WTC11 (cell line): ENCODE results near the gene NBAS. TPM values are rescaled to one million over a fixed set of nuclear protein-coding genes. Genes with fewer than 3 reads are reported as not detected.

Source experiments
- ATAC-seq: fragments of 200-7000 bp; cut with Tn5 transposase; 2 replicates; pipeline ENCODE4 v1.10.0; 2021; ENCODE audit warnings: mild to moderate bottlenecking, moderate library complexity
- CTCF ChIA-PET: fragments of 300-600 bp; sonication (Branson Sonifier 250); formaldehyde crosslinking; loops from one replicate; lab custom pipeline; 2021; ENCODE audit warnings: antibody characterized with exemption; lab: Charles Lee
- POLR2A ChIA-PET: fragments of 350-600 bp; sonication (Branson Sonifier 250); formaldehyde crosslinking; loops from one replicate; lab custom pipeline; 2021; ENCODE audit warnings: antibody characterized with exemption; lab: Charles Lee
- DNase-seq: peaks from one replicate; pipeline ENCODE4 v3.0.0; 2021; ENCODE audit warnings: low spot score
- H3K27ac Mint-ChIP-seq: 2 replicates; pipeline ENCODE4 v1.8.0; 2021; ENCODE audit warnings: mixed read lengths
- H3K27me3 Mint-ChIP-seq: 2 replicates; pipeline ENCODE4 v1.8.0; 2021; ENCODE audit warnings: low read depth, mild to moderate bottlenecking, moderate library complexity, mixed read lengths
- H3K36me3 Mint-ChIP-seq: 2 replicates; pipeline ENCODE4 v1.8.0; 2021; ENCODE audit warnings: mixed read lengths
- H3K4me1 Mint-ChIP-seq: 2 replicates; pipeline ENCODE4 v1.8.0; 2022; ENCODE audit warnings: mixed read lengths
- H3K4me3 Mint-ChIP-seq: 2 replicates; pipeline ENCODE4 v1.8.0; 2021; ENCODE audit warnings: mild to moderate bottlenecking, moderate library complexity, mixed read lengths
- H3K9me3 Mint-ChIP-seq: 2 replicates; pipeline ENCODE4 v1.8.0; 2021; ENCODE audit warnings: mixed read lengths
- AR ChIP-seq: fragments of 250-450 bp; sonication (Bioruptor Pico); IDR thresholded peaks from 2 replicates; pipeline ENCODE4 v1.9.0; 2021; ENCODE audit warnings: mild to moderate bottlenecking
- ATF2 ChIP-seq: sonication (generic); formaldehyde crosslinking; IDR thresholded peaks from 2 replicates; pipeline ENCODE4 v1.8.1; 2022; ENCODE audit warnings: low read depth, missing genetic modification reagents, borderline replicate concordance
- CREB1 ChIP-seq: sonication (generic); formaldehyde crosslinking; IDR thresholded peaks from 2 replicates; pipeline ENCODE4 v1.8.0; 2023; ENCODE audit warnings: mild to moderate bottlenecking, missing genetic modification reagents
- CREM ChIP-seq: sonication (generic); formaldehyde crosslinking; IDR thresholded peaks from 2 replicates; pipeline ENCODE4 v1.8.1; 2022; ENCODE audit warnings: mild to moderate bottlenecking, missing genetic modification reagents, moderate library complexity
- ESRRA ChIP-seq: sonication (generic); formaldehyde crosslinking; IDR thresholded peaks from 2 replicates; pipeline ENCODE4 v1.8.1; 2022; ENCODE audit warnings: mild to moderate bottlenecking, missing genetic modification reagents, borderline replicate concordance
- ETV6 ChIP-seq: sonication (generic); formaldehyde crosslinking; IDR thresholded peaks from 2 replicates; pipeline ENCODE4 v1.8.1; 2022; ENCODE audit warnings: mild to moderate bottlenecking, missing genetic modification reagents
- FOXK1 ChIP-seq: sonication (generic); formaldehyde crosslinking; IDR thresholded peaks from 2 replicates; pipeline ENCODE4 v1.8.0; 2022; ENCODE audit warnings: mild to moderate bottlenecking, moderate library complexity, missing genetic modification reagents
- FOXP1 ChIP-seq: sonication (generic); formaldehyde crosslinking; IDR thresholded peaks from 2 replicates; pipeline ENCODE4 v1.8.0; 2022; ENCODE audit warnings: missing genetic modification reagents, mild to moderate bottlenecking, moderate library complexity, borderline replicate concordance
- GABPB1 ChIP-seq: sonication (generic); formaldehyde crosslinking; IDR thresholded peaks from 2 replicates; pipeline ENCODE4 v1.8.1; 2023; ENCODE audit warnings: mild to moderate bottlenecking, missing genetic modification reagents
- HMGA2 ChIP-seq: fragments of 250-450 bp; sonication (Bioruptor Pico); IDR thresholded peaks from 2 replicates; pipeline ENCODE4 v1.4.0; 2021; ENCODE audit warnings: mild to moderate bottlenecking, moderate library complexity
- JAZF1 ChIP-seq: fragments of 250-450 bp; sonication (Bioruptor Pico); IDR thresholded peaks from 2 replicates; pipeline ENCODE4 v1.9.0; 2021; ENCODE audit warnings: moderate library complexity, mild to moderate bottlenecking, inconsistent platforms
- MXD4 ChIP-seq: fragments of 250-450 bp; sonication (Bioruptor Pico); IDR thresholded peaks from 2 replicates; pipeline ENCODE4 v1.8.0; 2021; ENCODE audit warnings: mild to moderate bottlenecking, moderate library complexity, borderline replicate concordance
- MYBL2 ChIP-seq: sonication (generic); formaldehyde crosslinking; IDR thresholded peaks from 2 replicates; pipeline ENCODE4 v1.8.1; 2023; ENCODE audit warnings: mild to moderate bottlenecking, moderate library complexity, missing genetic modification reagents
- NFATC4 ChIP-seq: fragments of 250-450 bp; sonication (Bioruptor Pico); IDR thresholded peaks from 2 replicates; pipeline ENCODE4 v1.9.0; 2021; ENCODE audit warnings: mild to moderate bottlenecking
- NFE2L1 ChIP-seq: sonication (generic); formaldehyde crosslinking; IDR thresholded peaks from 2 replicates; pipeline ENCODE4 v1.8.1; 2023; ENCODE audit warnings: missing genetic modification reagents
- PRRX2 ChIP-seq: fragments of 250-450 bp; sonication (Bioruptor Pico); IDR thresholded peaks from 2 replicates; pipeline ENCODE4 v1.8.0; 2021; ENCODE audit warnings: mild to moderate bottlenecking
- TCF7 ChIP-seq: sonication (generic); formaldehyde crosslinking; IDR thresholded peaks from 2 replicates; pipeline ENCODE4 v1.8.0; 2022; ENCODE audit warnings: mild to moderate bottlenecking, low read depth, missing genetic modification reagents, moderate library complexity
- TEAD4 ChIP-seq: sonication (generic); formaldehyde crosslinking; IDR thresholded peaks from 2 replicates; pipeline ENCODE4 v1.8.0; 2022; ENCODE audit warnings: mild to moderate bottlenecking, missing genetic modification reagents
- TP53 ChIP-seq: sonication (generic); formaldehyde crosslinking; IDR thresholded peaks from 2 replicates; pipeline ENCODE4 v1.8.1; 2023; ENCODE audit warnings: mild to moderate bottlenecking, missing genetic modification reagents
- ZBTB21 ChIP-seq: sonication (generic); formaldehyde crosslinking; IDR thresholded peaks from 2 replicates; pipeline ENCODE4 v1.8.1; 2023; ENCODE audit warnings: mild to moderate bottlenecking, missing genetic modification reagents, borderline replicate concordance
- ZNF232 ChIP-seq: sonication (generic); formaldehyde crosslinking; IDR thresholded peaks from 2 replicates; pipeline ENCODE4 v1.8.0; 2022; ENCODE audit warnings: mild to moderate bottlenecking, missing genetic modification reagents
- ZNF416 ChIP-seq: fragments of 250-450 bp; sonication (Bioruptor Pico); IDR thresholded peaks from 2 replicates; pipeline ENCODE4 v1.9.0; 2021; ENCODE audit warnings: mild to moderate bottlenecking, inconsistent platforms
- total RNA-seq: library from RNA; stranded (reverse); gene quantifications from 3 replicates; pipeline ENCODE4 v1.2.3, GENCODE V29; 2021
- TF ChIP-seq, protein P1 (sequence below): sonication (generic); formaldehyde crosslinking; IDR thresholded peaks from 2 replicates; pipeline ENCODE4 v1.8.1; 2023; ENCODE audit warnings: mild to moderate bottlenecking, moderate library complexity, missing genetic modification reagents
- TF ChIP-seq, protein P2 (sequence below): fragments of 250-450 bp; sonication (Bioruptor Pico); IDR thresholded peaks from 2 replicates; pipeline ENCODE4 v1.9.0; 2021; ENCODE audit warnings: moderate library complexity, mild to moderate bottlenecking, inconsistent platforms, borderline replicate concordance
- TF ChIP-seq, protein P3 (sequence below): sonication (generic); formaldehyde crosslinking; IDR thresholded peaks from 2 replicates; pipeline ENCODE4 v1.8.0; 2023; ENCODE audit warnings: missing genetic modification reagents

Gene NBAS
- total RNA-seq, 1 experiment from 2014 or later: 32.3 TPM

DNA sequence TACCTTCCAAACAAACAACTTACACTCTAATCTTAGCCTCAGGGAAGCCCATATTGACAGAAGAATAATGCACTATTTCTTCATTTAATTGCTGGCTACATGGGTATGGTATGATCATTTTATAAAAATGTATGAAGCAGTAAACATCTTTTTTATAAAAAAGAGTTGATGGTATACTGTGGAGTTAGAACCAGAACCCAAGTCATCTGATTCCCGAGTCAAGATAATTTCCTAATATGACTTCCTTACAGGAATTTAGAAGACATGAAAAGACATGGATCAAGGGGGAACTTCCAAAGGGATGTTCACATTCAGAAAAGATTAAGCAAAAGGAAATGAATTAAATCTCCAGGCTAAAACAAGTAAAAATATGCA is 171.8 kb downstream of the NBAS start:
- ATAC-seq (no peak), DNase-seq (no peak)
- Mint-ChIP-seq H3K27ac (peak overlapping the region; percentile 15; the same call in 1 of the 2 replicates), H3K27me3 (no peaks in the 10 kb centered on the region), H3K9me3 (no peaks in the 10 kb centered on the region), H3K4me1 (peaks cover 13% of the 10 kb centered on the region), H3K36me3 (no peaks in the 10 kb centered on the region), H3K4me3 (no peak overlapping the region)
- no peak for TF ChIP-seq MXD4 (CRISPR knock-in tag)
- TF ChIP-seq ETV6 (CRISPR knock-in tag): no peak
- no peak for TF ChIP-seq AR (CRISPR knock-in tag)
- no peak for TF ChIP-seq CREB1
- no peak for TF ChIP-seq FOXK1 (CRISPR knock-in tag)
- no peak for TF ChIP-seq NFE2L1
- no peak for TF ChIP-seq GABPB1 (CRISPR knock-in tag)
- TF ChIP-seq, protein P1, sequence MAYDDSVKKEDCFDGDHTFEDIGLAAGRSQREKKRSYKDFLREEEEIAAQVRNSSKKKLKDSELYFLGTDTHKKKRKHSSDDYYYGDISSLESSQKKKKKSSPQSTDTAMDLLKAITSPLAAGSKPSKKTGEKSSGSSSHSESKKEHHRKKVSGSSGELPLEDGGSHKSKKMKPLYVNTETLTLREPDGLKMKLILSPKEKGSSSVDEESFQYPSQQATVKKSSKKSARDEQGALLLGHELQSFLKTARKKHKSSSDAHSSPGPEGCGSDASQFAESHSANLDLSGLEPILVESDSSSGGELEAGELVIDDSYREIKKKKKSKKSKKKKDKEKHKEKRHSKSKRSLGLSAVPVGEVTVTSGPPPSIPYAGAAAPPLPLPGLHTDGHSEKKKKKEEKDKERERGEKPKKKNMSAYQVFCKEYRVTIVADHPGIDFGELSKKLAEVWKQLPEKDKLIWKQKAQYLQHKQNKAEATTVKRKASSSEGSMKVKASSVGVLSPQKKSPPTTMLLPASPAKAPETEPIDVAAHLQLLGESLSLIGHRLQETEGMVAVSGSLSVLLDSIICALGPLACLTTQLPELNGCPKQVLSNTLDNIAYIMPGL (CRISPR knock-in tag): no peak
- no peak for TF ChIP-seq ZBTB21 (CRISPR knock-in tag)
- TF ChIP-seq TP53: no peak
- ChIA-PET CTCF (no interaction called here), POLR2A (no interaction called here)

DNA sequence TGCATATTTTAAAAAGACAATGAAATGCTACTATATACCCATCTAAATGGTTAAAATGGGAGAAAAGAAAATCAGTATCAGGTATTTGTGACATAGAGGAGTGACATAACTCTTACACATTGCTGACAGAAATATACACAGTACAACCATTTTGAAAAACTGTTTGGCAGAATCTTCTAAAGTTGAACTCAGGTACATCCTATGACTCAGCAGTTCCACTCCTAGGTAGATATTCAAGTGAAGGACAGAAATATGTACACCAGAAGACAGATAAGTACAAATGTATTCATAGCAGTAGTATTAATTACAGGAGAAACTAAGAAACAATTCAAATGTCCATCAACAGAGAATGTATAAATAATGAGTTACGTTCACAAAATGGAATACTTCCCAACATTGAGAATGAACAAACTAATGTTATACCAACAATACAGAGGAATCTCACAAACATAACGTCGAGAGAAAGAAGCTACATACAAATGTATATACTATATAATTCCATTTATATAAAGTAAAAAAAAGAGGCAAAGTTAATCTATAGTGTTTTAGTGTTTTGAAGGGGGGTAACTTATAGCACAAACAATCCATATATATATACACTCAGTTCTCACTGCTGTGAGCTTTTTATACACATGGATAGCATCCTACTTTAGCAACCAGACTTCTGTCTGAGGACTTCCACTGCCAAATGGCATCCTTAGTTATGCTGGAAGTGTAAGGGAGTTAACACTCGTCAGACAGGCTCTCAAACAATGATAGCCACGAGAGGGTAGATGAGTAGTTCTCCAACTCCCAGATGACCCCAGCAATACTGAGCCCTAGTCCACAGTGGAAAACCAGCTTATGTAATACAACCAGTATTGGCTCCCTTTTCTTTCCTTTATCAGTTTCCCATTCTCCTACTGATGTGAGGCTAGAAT is 172.5 kb downstream of the NBAS start:
- no peaks in the 10 kb centered on the region for H3K9me3 Mint-ChIP-seq
- POLR2A ChIA-PET: no interaction called here
- ATAC-seq: no peak
- no peaks in the 10 kb centered on the region for H3K27me3 Mint-ChIP-seq
- no peak overlapping the region for H3K4me3 Mint-ChIP-seq
- TF ChIP-seq NFATC4 (CRISPR knock-in tag): no peak
- TF ChIP-seq NFE2L1: no peak
- TF ChIP-seq FOXP1 (CRISPR knock-in tag): no peak
- no peak for TF ChIP-seq ESRRA (CRISPR knock-in tag)
- no peak for TF ChIP-seq HMGA2 (CRISPR knock-in tag)
- TF ChIP-seq JAZF1 (CRISPR knock-in tag): no peak
- no peak for TF ChIP-seq PRRX2 (CRISPR knock-in tag)
- no peak overlapping the region for H3K27ac Mint-ChIP-seq
- CTCF ChIA-PET: no interaction called here
- H3K4me1 Mint-ChIP-seq: peaks cover 13% of the 10 kb centered on the region
- no peak for DNase-seq
- H3K36me3 Mint-ChIP-seq: no peaks in the 10 kb centered on the region

- ChIA-PET CTCF (no interaction called here), POLR2A (no interaction called here)
- no peaks in the 10 kb centered on the region for H3K27me3 Mint-ChIP-seq
- DNase-seq: no peak
- no peak for ATAC-seq
- peaks cover 18% of the 10 kb centered on the region for H3K4me1 Mint-ChIP-seq
- no peak overlapping the region; the same call in 1 of the 2 replicates for H3K27ac Mint-ChIP-seq
- no peak overlapping the region for H3K4me3 Mint-ChIP-seq
- H3K36me3 Mint-ChIP-seq: peaks cover 4% of the 10 kb centered on the region; the same call in 1 of the 2 replicates
- H3K9me3 Mint-ChIP-seq: no peaks in the 10 kb centered on the region
- TF ChIP-seq, protein P1 (CRISPR knock-in tag): no peak
- TF ChIP-seq ZNF416 (CRISPR knock-in tag): no peak
- no peak for TF ChIP-seq TEAD4
- no peak for TF ChIP-seq TCF7
- TF ChIP-seq, protein P2, sequence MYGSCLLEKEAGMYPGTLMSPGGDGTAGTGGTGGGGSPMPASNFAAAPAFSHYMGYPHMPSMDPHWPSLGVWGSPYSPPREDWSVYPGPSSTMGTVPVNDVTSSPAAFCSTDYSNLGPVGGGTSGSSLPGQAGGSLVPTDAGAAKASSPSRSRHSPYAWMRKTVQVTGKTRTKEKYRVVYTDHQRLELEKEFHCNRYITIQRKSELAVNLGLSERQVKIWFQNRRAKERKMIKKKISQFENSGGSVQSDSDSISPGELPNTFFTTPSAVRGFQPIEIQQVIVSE (CRISPR knock-in tag): no peak
- TF ChIP-seq CREM (CRISPR knock-in tag): no peak
- no peak for TF ChIP-seq ATF2 (CRISPR knock-in tag)
- no peak for TF ChIP-seq MYBL2 (CRISPR knock-in tag)
- no peak for TF ChIP-seq ZNF232 (CRISPR knock-in tag)
- TF ChIP-seq, protein P3, sequence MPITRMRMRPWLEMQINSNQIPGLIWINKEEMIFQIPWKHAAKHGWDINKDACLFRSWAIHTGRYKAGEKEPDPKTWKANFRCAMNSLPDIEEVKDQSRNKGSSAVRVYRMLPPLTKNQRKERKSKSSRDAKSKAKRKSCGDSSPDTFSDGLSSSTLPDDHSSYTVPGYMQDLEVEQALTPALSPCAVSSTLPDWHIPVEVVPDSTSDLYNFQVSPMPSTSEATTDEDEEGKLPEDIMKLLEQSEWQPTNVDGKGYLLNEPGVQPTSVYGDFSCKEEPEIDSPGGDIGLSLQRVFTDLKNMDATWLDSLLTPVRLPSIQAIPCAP (CRISPR knock-in tag): no peak
Measured at GRCh38 chr2:15385184-15385583, 175.9 kb downstream of the NBAS start.
